Occipital lobe (tissue), 2 donors: Measurements from ENCODE around the gene NRF1. TPM values are rescaled to one million over a fixed set of nuclear protein-coding genes. Genes with fewer than 3 reads are reported as not detected.
"Not testable (repeated sequence)": the region's sequence is repeated elsewhere in the genome, so short reads cannot be mapped to it uniquely, and the experiment has no call there.

Experiments used
- DNase-seq: peaks from one replicate; lab custom pipeline; 2025; lab: John Stamatoyannopoulos, UW
- total RNA-seq: library from RNA; depleted of rRNA; stranded (reverse); fragments of >200 nt; gene quantifications from one replicate; pipeline ENCODE4 v1.2.3, GENCODE V29; 2014

The NRF1 gene
- total RNA-seq, 1 donor from 2014 or later = 16.1 TPM

DNA sequence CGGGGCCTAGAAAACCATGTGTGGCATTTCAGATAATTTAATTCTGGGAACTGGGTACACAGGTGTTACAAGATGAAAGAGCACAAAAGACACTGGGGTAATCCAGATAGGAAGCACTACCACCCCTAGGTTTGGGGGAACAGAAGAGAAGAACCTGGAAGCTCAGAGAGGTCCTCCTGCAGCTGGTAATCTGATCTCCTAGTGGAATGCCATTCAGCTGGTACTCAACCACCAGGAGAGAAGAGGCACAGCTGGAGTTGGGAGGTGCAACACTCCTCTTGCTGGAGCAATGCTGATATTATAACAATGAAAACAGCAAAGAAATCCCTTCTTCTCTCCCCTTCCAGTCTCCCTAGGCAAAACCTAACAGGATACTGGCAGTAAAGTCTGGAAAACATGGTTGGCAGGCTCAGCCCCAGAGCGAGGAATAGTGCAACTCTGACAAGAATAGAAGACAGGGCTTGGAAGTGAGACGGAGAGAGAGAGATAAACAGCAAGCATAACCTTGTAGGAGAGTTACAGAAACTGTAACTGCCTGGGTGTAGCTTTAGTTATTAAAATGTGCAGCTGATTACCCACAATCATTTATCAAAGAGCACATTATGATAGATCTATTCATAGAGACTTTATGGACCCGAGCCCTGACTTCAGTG, 35.0 kb downstream of the NRF1 start:
- no peak for DNase-seq

DNA sequence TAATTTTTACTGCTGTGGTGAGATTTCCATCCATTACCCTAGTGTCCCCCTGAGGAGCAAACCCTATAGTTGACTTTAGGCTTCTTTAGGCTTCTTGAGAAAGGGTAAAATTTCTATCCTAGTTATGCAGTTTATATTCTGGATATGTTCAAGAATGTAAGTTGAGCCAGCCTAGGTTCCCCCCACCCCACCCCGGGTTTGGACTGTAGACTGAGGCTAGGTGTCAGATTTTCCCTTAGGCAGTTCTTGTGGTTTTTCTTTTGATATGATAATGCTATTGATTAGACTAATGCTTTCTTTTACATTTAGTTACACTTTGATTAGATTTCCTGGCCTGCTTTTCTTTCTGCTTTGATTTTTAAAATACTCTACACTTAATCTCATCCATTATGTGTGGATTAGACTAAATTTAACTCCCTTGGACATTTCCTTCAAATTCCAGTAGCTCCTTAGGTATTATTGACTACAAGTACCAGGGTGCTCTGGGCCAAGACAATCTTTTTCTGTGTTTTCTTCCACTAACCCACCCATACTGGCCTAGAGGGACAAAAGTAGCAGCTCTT, 37.7 kb downstream of the NRF1 start:
- DNase-seq = no peak

DNA sequence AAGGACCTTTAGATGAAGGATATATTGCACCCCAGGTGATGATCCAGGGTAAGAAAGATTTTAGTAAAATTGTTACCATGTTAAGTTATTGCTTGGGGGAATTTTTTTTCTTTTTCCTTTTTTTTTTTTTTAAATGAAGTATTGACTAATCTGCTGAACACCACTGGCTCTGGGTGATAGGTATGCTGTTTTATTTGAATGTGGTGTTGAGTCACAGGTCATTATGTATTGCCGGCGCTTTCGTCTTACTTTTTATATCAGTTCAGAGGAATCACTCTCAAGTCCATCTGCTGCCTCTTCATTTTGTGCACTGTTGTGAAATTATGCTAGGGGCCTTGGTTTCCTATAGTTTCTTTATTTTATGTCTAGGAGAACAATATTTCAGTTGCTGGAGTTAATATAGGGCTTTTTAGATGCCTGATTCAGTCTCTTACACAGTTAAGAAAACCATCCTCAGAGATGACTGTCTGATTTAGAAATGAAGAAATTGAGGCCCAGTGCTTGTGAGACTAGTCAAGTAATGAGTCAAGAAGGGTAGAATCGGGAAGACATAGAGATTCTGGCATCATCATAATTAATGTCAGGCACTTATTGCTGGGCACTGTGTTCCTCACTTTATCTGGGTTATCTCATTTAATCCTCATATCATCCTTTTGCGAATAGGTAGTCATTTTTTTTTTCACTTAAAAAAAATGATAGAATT, 38.7 kb downstream of the NRF1 start:
- no peak for DNase-seq

DNA sequence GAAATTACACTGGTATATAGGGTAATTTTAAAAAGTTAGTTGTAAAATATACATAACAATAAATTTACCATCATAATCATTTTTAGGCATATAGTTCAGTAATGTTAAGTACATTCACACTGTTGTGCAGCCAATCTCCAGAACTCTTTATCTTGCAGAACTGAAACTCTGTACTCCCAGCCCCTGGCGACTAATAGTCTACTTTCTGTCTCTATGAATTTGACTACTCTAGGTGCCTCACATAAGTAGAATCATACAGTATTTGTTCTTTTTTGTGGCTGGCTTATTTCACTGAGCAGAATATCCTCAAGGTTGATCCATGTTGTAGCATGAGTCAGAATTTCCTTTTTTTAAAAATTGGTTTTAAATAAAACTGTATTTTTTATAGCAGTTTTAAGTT, 41.4 kb downstream of the NRF1 start:
- no peak for DNase-seq

DNA sequence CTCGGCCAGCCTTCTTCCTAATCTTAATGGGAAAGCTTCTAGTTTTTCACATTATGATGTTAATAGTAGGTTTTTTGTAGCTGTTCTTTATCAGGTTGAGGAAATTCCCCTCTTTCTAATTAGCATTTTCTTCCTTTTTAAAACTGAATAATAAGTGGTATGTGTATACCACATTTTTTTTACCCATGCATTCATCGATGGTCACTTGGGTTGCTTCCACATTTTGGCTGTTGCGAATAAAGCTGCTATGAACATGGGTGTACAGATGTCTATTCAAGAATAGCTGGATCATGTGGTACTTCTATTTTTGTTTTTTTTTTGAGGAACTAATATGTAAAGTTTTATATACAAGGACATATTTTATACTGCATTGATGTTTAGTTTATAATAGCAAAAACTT, 44.3 kb downstream of the NRF1 start:
- no peak for DNase-seq

DNA sequence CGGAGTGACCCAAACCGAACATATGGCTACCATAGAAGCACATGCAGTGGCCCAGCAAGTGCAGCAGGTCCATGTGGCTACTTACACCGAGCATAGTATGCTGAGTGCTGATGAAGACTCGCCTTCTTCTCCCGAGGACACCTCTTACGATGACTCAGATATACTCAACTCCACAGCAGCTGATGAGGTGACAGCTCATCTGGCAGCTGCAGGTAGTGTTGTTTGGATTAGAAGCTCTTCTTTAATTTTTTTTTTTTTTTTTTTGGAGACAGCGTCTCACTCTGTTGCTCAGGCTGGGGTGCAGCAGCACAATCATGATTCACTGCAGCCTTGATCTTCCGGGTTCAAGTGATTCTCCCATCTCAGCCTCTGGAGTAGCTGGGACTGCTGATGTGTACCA, 45.8 kb downstream of the NRF1 start:
- DNase-seq = no peak

DNA sequence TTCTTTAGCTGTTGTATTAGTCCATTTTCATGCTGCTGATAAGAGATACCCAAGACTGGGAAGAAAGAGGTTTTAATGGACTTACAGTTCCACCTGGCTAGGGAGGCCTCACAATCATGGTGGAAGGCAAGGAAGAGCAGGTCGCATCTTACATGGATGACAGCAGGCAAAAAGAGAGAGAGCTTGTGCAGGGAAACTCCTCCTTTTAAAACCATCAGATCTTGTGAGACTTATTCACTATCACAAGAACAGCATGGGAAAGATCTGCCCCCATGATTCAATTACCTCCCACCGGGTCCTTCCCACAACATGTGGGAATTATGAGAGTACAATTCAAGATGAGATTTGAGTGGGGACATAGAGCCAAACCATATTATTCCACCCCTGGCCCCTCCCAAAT, 48.4 kb downstream of the NRF1 start:
- not testable (repeated sequence) for DNase-seq

DNA sequence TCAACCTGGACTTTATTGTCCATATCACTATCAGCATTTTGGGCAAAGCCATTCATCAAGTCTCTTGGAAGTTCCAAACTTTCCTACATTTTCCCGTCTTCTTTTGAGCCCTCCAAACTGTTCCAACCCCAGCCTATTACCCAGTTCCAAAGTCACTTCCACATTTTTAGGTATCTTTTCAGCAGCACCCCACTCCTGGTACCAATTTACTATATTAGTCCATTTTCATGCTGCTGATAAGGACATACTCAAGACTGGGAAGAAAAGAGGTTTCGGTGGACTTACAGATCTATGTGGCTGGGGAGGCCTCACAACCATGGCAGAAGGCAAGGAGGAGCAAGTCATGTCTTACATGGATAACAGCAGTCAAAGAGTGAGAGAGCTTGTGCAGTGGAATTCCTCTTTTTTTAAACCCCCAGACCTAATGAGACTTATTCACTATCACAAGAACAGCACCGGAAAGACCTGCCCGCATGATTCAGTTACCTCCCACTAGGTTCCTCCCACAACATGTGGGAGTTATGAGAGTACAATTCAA, 50.2 kb downstream of the NRF1 start:
- no peak for DNase-seq

DNA sequence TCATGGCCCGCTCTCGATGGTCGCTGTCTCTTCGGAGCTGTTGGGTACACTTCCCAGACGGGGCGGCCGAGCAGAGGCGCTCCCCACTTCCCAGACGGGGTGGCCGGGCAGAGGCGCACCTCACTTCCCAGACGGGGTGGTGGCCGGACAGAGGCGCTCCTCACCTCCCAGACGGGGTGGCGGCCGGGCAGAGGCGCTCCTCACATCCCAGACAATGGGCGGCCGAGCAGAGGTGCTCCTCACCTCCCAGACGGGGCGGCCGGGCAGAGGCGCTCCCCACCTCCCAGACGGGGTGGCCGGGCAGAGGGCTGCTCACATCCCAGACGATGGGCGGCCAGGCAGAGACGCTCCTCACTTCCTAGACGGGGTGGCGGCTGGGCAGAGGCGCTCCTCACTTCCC, 51.7 kb downstream of the NRF1 start:
- not testable (repeated sequence) for DNase-seq

DNA sequence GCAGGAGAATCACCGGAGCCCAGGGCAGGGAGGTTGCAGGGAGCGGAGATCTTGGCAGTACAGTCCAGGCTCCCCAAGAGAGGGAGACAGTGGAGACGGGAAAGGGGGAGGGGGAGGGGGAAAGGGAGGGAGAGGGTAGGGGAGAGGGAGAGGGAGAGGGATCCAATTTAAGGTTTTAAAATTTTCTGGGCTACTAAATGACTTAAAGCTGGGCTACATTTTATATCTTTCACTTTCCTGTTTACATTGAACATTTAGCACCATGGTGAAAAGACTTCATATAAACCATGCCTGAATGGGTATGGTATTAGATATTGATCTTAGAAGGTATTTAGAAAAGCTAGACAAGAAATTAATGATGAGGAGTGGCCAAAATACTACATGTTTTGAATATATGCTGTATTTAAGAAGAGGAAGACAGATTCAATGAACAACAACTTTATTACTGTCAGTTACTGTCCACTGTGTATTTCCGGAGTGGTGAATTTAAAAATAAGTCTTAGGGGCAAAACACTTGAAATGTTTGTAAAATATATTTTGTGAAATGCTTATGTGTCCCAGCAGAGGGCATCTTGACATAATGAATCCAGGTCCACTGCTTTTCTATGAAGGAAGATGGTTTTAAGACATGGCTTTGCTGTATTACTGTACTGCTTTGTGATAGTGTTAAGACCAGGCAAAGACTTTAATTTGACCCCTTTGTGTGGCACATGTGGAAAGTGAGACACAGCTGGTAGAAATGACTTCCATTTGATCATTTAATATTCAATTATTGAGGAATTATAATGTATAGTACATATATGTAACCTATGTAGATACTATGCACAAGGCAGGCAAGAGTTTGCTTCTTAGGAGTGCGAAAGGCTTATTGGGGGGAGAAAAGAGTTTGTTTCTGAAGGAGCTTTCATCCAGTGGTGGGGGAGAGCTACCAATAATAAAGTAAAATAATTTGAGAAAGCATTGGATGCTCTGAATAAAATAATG, 52.8 kb downstream of the NRF1 start:
- no peak for DNase-seq

DNA sequence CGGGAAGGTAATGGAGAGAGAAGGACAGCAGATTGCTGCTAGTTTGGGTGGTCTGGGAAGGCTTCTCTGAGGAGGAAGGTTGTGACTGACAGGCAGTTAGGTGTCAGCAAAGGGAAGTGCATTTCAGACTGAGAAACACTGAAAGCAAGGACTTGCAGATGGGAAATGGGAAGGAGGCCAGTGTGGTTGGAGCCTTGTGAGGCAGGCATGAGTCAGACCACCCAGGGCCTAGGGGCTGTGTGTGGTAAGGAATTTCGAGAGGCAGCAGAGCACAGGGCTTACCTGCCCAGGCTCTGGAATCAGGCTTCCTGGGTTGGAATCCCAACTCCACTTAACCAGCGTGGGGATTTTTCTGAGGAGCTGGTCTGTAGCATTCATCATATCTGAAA, 53.5 kb downstream of the NRF1 start:
- DNase-seq = no peak

DNA sequence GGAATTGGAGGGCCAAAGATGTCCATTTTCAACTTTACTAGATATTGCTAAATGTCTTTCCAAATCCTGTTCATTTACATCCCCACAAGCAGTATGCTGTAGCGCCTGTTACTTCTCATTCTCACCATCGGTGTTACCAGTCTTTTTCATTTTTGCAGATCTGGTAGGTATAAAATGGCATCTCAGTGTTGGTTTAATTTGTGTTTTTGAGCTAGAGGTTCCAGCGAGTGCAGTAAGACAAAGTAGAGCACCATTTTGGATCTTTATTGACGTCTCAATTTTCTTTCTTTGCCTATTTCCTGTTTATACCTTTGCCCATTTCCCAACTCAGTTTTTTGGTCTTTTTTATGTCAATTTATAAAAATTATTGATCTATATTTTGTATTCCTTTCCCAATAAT, 55.6 kb downstream of the NRF1 start:
- DNase-seq = no peak

DNA sequence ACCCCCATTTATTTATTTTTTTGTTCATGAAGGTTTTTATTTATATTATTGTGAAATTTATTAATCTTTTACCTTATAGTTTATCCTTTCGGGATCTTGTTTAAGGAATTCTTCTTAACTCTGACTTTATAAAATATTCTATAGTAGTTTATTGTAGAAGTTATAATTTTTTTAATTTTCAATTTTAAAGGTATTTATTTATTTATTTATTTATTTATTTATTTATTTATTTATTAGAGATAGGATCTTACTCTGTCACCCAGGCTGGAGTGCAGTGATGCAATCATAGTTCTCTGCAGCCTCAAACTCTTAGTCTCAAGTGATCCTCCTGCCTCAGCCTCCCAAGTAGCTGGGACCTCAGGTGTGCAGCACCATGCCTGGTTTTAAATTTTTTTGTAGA, 56.0 kb downstream of the NRF1 start:
- no peak for DNase-seq

DNA sequence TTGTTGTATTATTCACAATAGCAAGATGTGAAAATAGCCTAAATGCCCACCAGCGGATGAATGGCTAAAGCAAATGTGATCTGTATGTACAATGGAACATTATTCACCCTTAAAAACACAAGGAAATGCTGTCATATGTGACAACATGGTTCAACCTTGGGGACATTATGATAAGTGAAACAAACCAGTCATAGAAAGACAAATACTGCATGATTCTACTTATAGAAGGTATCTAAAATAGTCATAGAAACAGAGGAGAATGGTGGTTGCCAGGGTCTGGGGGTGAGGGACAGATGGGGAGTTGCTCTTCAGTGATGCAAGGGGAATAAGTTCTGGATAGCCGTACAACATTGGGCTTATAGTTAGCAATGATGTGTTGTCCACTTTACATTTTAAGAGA, 58.4 kb downstream of the NRF1 start:
- DNase-seq = no peak

DNA sequence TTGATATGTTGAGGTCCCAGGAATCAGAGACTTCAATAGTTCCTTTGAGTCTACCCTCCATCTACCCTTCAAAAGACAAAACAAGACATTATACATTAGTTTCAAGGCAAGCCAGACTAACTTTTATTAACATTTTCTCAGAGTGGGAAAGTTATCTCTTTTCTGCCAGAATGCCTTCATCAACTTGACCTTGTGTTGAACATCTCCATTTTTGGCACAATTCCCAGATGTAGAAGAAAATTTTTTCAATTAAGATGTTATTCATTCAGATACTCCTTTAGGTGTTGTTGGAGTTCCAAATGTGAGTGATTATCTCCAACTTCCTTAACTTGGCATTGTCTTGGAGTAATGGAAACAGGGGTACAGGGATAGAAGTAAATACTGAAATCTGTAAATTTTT, 59.1 kb downstream of the NRF1 start:
- DNase-seq = no peak

DNA sequence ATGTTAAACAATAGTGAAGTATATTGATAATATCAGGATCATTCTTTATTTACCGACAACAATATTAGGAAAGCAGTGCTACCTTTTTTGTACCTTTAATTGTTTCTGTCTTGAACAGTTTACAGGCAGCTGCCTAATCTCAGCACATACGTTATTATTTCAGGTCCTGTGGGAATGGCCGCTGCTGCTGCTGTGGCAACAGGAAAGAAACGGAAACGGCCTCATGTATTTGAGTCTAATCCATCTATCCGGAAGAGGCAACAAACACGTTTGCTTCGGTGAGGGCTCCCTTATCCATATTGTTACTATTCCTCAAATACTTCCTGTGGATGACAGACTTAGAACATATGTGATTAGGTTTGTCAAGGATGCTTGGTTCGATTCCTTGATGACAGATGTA, 59.7 kb downstream of the NRF1 start:
- no peak for DNase-seq

DNA sequence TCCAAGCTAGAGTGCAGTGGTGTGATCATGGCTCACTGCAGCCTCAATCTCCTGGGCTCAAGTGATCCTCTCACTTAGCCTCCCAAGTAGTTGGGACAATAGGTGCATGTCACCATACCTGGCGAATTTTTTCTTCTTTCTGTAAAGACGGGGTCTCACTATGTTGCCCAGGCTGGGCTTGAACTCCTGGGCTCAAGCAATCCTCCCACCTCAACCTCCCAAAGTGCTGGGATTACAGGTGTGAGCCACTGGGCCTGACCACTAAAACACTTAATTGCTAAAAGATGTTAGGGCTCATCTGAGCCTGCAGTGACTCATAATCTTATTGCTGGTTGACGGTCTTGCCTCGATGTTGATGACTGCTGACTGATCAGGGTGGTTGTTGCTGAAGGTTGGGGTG, 63.0 kb downstream of the NRF1 start:
- DNase-seq = not testable (repeated sequence)

DNA sequence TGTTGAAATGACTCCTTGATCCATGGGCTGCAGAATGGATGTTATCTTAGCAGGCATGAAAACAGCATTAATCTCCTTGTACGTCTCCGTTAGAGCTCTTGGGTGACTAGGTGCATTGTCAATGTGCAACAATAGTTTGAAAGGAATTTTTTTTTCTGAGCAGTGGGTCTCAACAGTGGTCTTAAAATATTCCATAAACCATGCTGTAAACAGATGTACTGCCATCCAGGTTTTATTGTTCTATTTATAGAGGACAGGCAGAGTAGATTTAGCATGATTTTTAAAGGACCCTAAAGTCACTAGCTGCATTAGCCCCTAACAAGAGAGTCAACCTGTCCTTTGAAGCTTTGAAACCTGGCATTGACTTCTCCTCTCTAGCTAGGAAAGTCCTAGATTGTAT, 64.0 kb downstream of the NRF1 start:
- no peak for DNase-seq

DNA sequence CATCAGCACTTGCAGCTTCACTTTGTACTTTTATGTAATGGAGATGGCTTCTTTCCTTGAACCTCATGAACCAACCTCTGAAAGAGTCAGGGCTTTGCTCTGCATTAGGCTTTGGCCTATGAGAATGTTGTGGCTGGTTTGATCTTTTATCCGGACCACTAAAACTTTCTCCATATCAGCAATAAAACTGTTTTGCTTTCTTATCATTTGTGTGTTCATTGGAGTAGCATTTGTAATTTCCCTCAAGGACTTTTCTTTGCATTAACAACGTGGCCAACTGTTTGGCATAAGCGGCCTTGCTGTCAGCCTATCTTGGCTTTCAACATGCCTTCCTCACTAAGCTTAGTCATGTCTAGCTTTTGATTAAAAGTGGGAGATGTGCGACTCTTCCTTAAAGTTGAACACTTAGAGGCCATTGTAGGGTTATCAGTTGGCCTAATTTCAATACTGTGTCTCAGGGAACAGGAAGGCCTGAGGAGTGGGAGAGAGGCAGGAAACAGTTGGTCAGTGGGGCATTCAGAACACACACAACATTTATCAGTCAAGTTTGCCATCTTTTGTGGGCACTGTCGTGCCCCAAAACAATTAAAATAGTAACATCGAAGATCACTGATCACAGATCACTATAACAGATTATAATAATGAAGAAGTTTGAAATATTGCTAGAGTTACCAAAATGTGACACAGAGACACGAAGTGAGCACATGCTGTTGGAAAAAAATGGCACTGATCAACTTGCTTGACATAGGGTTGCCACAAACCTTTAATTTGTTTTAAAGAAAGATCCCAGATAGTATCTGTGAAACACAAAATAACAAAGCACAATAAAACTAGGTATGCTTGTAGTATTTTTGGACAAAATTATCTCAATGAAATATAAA, 64.7 kb downstream of the NRF1 start:
- DNase-seq = no peak

DNA sequence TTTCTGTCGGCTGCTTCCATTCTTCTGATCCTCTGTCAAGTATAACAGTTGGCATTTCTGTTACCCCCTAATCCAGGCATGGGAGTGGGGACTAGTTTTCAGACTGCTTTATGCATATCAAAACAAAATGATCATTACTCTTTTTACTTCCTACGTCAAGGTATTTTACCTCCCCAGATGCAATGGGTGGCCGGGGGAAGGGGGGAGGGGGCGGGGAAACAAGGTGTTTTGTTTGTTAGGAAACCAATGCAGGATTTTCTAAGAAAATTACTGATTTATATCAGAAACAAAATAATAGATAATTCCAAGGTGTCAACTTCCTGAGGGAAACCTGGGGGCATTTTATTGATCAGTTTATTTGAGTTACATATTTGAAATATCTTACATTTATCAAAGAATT, 66.3 kb downstream of the NRF1 start:
- no peak for DNase-seq

DNA sequence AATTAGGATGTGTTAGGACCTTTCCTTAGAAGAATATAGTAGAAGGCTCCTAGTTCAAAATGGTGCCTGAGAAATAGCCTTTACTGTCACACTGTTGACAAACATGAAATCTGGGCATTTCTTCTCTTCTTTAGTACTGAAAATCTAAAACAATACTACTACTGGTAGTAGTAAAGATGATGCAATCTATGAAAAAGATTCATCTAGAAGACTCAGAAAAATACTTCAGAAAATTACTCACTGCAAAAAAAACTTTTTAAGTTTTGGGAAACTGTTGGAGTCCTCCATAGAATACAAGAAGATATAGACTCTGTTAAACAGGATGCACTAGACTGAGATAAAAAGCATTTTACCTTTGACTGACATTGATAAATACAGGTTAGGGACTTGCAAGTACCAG, 67.1 kb downstream of the NRF1 start:
- DNase-seq = no peak
